ENCODE measurements around the gene WNT3A.

The WNT3A gene, protein sequence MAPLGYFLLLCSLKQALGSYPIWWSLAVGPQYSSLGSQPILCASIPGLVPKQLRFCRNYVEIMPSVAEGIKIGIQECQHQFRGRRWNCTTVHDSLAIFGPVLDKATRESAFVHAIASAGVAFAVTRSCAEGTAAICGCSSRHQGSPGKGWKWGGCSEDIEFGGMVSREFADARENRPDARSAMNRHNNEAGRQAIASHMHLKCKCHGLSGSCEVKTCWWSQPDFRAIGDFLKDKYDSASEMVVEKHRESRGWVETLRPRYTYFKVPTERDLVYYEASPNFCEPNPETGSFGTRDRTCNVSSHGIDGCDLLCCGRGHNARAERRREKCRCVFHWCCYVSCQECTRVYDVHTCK

GRCh38 chr1:228006786-228007048 lies at the start of gene WNT3A:
Gene WNT3A, plus strand, starts transcription at chr1:228006998. Its CDS starts 131 bp downstream, at chr1:228007129.
- Histone ChIP-seq H3K4me3 (ENCODE audit: low read length, poor library complexity, severe bottlenecking) (no peak within 1 kb of the TSS), H3K4me1 (ENCODE audit: insufficient read depth, low read length, poor library complexity, severe bottlenecking) (no peaks in the 10 kb centered on the region), H3K4me2 (ENCODE audit: low read depth, low read length, poor library complexity, severe bottlenecking) (no peak within 1 kb of the TSS), H3K36me3 (ENCODE audit: insufficient read depth, low read length) (no peaks in the 10 kb centered on the region), H4K20me1 (ENCODE audit: insufficient read depth, low read length, poor library complexity, severe bottlenecking) (no peaks in the 10 kb centered on the region), H3K9me2 (replicated peaks; ENCODE audit: low read depth, low read length) (no peaks in the 10 kb centered on the region), H3F3A (ENCODE audit: low read depth) (no peaks in the 10 kb centered on the region), H3K9ac (ENCODE audit: low read depth, low read length, poor library complexity, severe bottlenecking) (no peak within 1 kb of the TSS), H2AFZ (ENCODE audit: low read length) (no peak within 1 kb of the TSS), H3K27me3 (ENCODE audit: insufficient read depth, low read length, poor library complexity, severe bottlenecking) (no peaks in the 10 kb centered on the region), H3K9me3 (ENCODE audit: insufficient read depth, low read depth, low read length) (no peaks in the 10 kb centered on the region), H3K79me2 (ENCODE audit: insufficient read depth, low read length) (no peaks in the 10 kb centered on the region)
- no peak for TF ChIP-seq EZH2phosphoT487 (IDR thresholded peaks at IDR 0.05; ENCODE audit: borderline replicate concordance)
- TF ChIP-seq, protein P1, sequence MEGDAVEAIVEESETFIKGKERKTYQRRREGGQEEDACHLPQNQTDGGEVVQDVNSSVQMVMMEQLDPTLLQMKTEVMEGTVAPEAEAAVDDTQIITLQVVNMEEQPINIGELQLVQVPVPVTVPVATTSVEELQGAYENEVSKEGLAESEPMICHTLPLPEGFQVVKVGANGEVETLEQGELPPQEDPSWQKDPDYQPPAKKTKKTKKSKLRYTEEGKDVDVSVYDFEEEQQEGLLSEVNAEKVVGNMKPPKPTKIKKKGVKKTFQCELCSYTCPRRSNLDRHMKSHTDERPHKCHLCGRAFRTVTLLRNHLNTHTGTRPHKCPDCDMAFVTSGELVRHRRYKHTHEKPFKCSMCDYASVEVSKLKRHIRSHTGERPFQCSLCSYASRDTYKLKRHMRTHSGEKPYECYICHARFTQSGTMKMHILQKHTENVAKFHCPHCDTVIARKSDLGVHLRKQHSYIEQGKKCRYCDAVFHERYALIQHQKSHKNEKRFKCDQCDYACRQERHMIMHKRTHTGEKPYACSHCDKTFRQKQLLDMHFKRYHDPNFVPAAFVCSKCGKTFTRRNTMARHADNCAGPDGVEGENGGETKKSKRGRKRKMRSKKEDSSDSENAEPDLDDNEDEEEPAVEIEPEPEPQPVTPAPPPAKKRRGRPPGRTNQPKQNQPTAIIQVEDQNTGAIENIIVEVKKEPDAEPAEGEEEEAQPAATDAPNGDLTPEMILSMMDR (conservative IDR thresholded peaks at IDR 0.05; ENCODE audit: low read length), result no peak

DNA sequence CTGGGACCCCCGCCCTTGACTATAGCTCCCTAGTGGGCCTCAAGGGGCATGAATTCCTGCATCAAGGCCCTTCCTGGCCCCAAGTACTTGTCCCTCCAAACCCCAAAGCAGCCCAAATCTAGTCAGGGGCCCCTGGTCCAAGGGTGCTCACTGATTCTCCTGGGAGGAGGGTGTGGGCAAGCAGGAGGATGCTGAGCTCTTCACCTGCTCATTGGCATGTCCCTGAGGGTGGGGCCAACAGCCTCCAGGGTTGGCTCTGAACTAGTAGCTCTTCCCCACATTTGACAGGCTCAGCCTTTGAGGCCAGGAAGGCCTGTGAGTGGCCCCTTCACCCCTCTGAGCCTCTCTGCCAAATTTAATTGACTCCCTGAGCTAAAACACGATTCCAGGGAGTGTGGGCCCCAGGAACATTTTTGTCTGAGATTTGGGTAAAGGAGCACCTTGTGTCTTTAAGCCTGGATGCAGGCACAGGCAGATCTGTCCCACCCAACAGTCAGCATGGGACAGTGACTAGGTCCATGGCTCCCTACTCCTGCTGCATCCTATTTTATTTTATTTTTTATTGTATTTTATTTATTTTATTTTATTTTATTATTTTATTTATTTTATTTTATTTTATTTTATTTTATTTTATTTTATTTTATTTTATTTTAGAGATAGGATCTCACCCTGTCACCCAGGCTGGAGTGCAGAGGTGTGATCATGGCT lies 48.0 kb upstream of the WNT3A start:
- Histone ChIP-seq H3F3A (ENCODE audit: low read depth) (no peaks in the 10 kb centered on the region), H3K4me3 (ENCODE audit: low read length, poor library complexity, severe bottlenecking) (no peak overlapping the region), H3K9ac (ENCODE audit: low read depth, low read length, poor library complexity, severe bottlenecking) (no peak overlapping the region), H4K20me1 (ENCODE audit: insufficient read depth, low read length, poor library complexity, severe bottlenecking) (no peaks in the 10 kb centered on the region), H2AFZ (ENCODE audit: low read length) (no peak overlapping the region), H3K9me2 (replicated peaks; ENCODE audit: low read depth, low read length) (no peaks in the 10 kb centered on the region), H3K4me1 (ENCODE audit: insufficient read depth, low read length, poor library complexity, severe bottlenecking) (peaks cover 15% of the 10 kb centered on the region), H3K9me3 (ENCODE audit: insufficient read depth, low read depth, low read length) (no peaks in the 10 kb centered on the region), H3K79me2 (ENCODE audit: insufficient read depth, low read length) (no peaks in the 10 kb centered on the region), H3K4me2 (ENCODE audit: low read depth, low read length, poor library complexity, severe bottlenecking) (no peak overlapping the region), H3K36me3 (ENCODE audit: insufficient read depth, low read length) (no peaks in the 10 kb centered on the region), H3K27me3 (ENCODE audit: insufficient read depth, low read length, poor library complexity, severe bottlenecking) (no peaks in the 10 kb centered on the region)
- TF ChIP-seq EZH2phosphoT487 (IDR thresholded peaks at IDR 0.05; ENCODE audit: borderline replicate concordance), result no peak
- TF ChIP-seq, protein P1 (conservative IDR thresholded peaks at IDR 0.05; ENCODE audit: low read length), result no peak

GRCh38 chr1:227959325-227959860 lies 47.4 kb upstream of the WNT3A start:
- H3F3A ChIP-seq (ENCODE audit: low read depth), result no peaks in the 10 kb centered on the region
- no peak overlapping the region for H3K4me2 ChIP-seq (ENCODE audit: low read depth, low read length, poor library complexity, severe bottlenecking)
- no peaks in the 10 kb centered on the region for H3K9me3 ChIP-seq (ENCODE audit: insufficient read depth, low read depth, low read length)
- no peaks in the 10 kb centered on the region for H3K9me2 ChIP-seq (replicated peaks; ENCODE audit: low read depth, low read length)
- no peaks in the 10 kb centered on the region for H4K20me1 ChIP-seq (ENCODE audit: insufficient read depth, low read length, poor library complexity, severe bottlenecking)
- H3K4me3 ChIP-seq (ENCODE audit: low read length, poor library complexity, severe bottlenecking), result no peak overlapping the region
- peaks cover 14% of the 10 kb centered on the region for H3K4me1 ChIP-seq (ENCODE audit: insufficient read depth, low read length, poor library complexity, severe bottlenecking)
- no peak overlapping the region for H3K9ac ChIP-seq (ENCODE audit: low read depth, low read length, poor library complexity, severe bottlenecking)
- no peaks in the 10 kb centered on the region for H3K79me2 ChIP-seq (ENCODE audit: insufficient read depth, low read length)
- H2AFZ ChIP-seq (ENCODE audit: low read length), result no peak overlapping the region
- no peaks in the 10 kb centered on the region for H3K27me3 ChIP-seq (ENCODE audit: insufficient read depth, low read length, poor library complexity, severe bottlenecking)
- H3K36me3 ChIP-seq (ENCODE audit: insufficient read depth, low read length), result no peaks in the 10 kb centered on the region
- TF ChIP-seq EZH2phosphoT487 (IDR thresholded peaks at IDR 0.05; ENCODE audit: borderline replicate concordance), result no peak
- TF ChIP-seq, protein P1 (conservative IDR thresholded peaks at IDR 0.05; ENCODE audit: low read length), result no peak

Measured in Loucy (cell line).